ENCODE results near the gene CHST12.
"Not testable (repeated sequence)": the region's sequence is repeated elsewhere in the genome, so short reads cannot be mapped to it uniquely, and the experiment has no call there.

The CHST12 gene

GRCh38 chr7:2378125-2378524, 25.3 kb upstream of the CHST12 start:
- DNase-seq (ENCODE audit: low read depth) = not testable (repeated sequence)

- no peak for DNase-seq (ENCODE audit: low read depth)
Observed at GRCh38 chr7:2379161-2379560, 24.2 kb upstream of the CHST12 start.

- no peak for DNase-seq (ENCODE audit: low read depth)
Observed at GRCh38 chr7:2379821-2380450, 23.5 kb upstream of the CHST12 start.

GRCh38 chr7:2380461-2380860, 22.9 kb upstream of the CHST12 start:
- no peak for DNase-seq (ENCODE audit: low read depth)

GRCh38 chr7:2381227-2381626, 22.2 kb upstream of the CHST12 start:
- no peak for DNase-seq (ENCODE audit: low read depth)

- DNase-seq (ENCODE audit: low read depth) = no peak
Observed at GRCh38 chr7:2381881-2382509, 21.4 kb upstream of the CHST12 start.

- no peak for DNase-seq (ENCODE audit: low read depth)
Observed at GRCh38 chr7:2383543-2384274, 19.7 kb upstream of the CHST12 start.

- DNase-seq (ENCODE audit: low read depth) = no peak
Observed at GRCh38 chr7:2384354-2385243, 18.8 kb upstream of the CHST12 start.

GRCh38 chr7:2386122-2386521, 17.3 kb upstream of the CHST12 start:
- DNase-seq (ENCODE audit: low read depth) = not testable (repeated sequence)

GRCh38 chr7:2386964-2387669, 16.3 kb upstream of the CHST12 start:
- DNase-seq (ENCODE audit: low read depth) = no peak

GRCh38 chr7:2387897-2388636, 15.3 kb upstream of the CHST12 start:
- DNase-seq (ENCODE audit: low read depth) = no peak

GRCh38 chr7:2388637-2388954, 14.8 kb upstream of the CHST12 start:
- DNase-seq (ENCODE audit: low read depth) = no peak

GRCh38 chr7:2390020-2390816, 13.2 kb upstream of the CHST12 start:
- DNase-seq (ENCODE audit: low read depth) = not testable (repeated sequence)

- DNase-seq (ENCODE audit: low read depth) = no peak
Observed at GRCh38 chr7:2393706-2394105, 9.7 kb upstream of the CHST12 start.

- no peak for DNase-seq (ENCODE audit: low read depth)
Observed at GRCh38 chr7:2394566-2395082, 8.8 kb upstream of the CHST12 start.

GRCh38 chr7:2398506-2398905, 4.9 kb upstream of the CHST12 start:
- no peak for DNase-seq (ENCODE audit: low read depth)

- no peak for DNase-seq (ENCODE audit: low read depth)
Observed at GRCh38 chr7:2399848-2400587, 3.4 kb upstream of the CHST12 start.

GRCh38 chr7:2402687-2403013, 761 bp upstream of the CHST12 start:
- no peak for DNase-seq (ENCODE audit: low read depth)
